Measurements from ENCODE around the gene POLR2C. TPM values are rescaled to one million over a fixed set of nuclear protein-coding genes. Genes with fewer than 3 reads are reported as not detected.

POLR2C gene
- total RNA-seq, 4 donors from 2014 or later = 87.9 to 128 (median 98.1) TPM

- DNase-seq (ENCODE audit: low spot score in 2 of 2) = peak in 1 of 2 donors; percentile 29
- TF ChIP-seq POLR2A (IDR thresholded peaks at IDR 0.05) = no peak
- TF ChIP-seq CTCF (IDR thresholded peaks at IDR 0.05) = no peak
- intact Hi-C loops (cut with DNase I; ENCODE audit: low total_unique reads) = no loop called here
- WGBS, 2 donors = 89 to 96% methylated on average over 1 of the region's 1 CpG
- H3K4me3 ChIP-seq (ENCODE audit: low read depth, poor library complexity, severe bottlenecking) = no peak overlapping the region
Measured at GRCh38 chr16:57471209-57471608, 8.7 kb downstream of the POLR2C start.

- 57 to 60% methylated on average over 9 to 10 of the region's 10 CpGs for WGBS, 2 donors
- DNase-seq (ENCODE audit: low spot score in 2 of 2) = peak in 1 of 2 donors; percentile 49
- TF ChIP-seq POLR2A (IDR thresholded peaks at IDR 0.05) (no peak), CTCF (IDR thresholded peaks at IDR 0.05) (no peak)
- intact Hi-C loops (cut with DNase I; ENCODE audit: low total_unique reads) = no loop called here
- no peak overlapping the region for H3K4me3 ChIP-seq (ENCODE audit: low read depth, poor library complexity, severe bottlenecking)
Measured at GRCh38 chr16:57471852-57472664, 9.6 kb downstream of the POLR2C start.

GRCh38 chr16:57472665-57473060 lies 10.2 kb downstream of the POLR2C start:
- WGBS, 2 donors = 40 to 52% methylated on average over 4 of the region's 4 CpGs
- no peak overlapping the region for H3K4me3 ChIP-seq (ENCODE audit: low read depth, poor library complexity, severe bottlenecking)
- peak in 1 of 2 donors; percentile 81 for DNase-seq (ENCODE audit: low spot score in 2 of 2)
- intact Hi-C loops (cut with DNase I; ENCODE audit: low total_unique reads) = no loop called here
- TF ChIP-seq POLR2A (IDR thresholded peaks at IDR 0.05) = no peak
- TF ChIP-seq CTCF (IDR thresholded peaks at IDR 0.05) = no peak

- TF ChIP-seq CTCF (IDR thresholded peaks at IDR 0.05) (no peak), POLR2A (IDR thresholded peaks at IDR 0.05) (no peak)
- DNase-seq (ENCODE audit: low spot score in 2 of 2) = peak in 1 of 2 donors; percentile 84
- WGBS, 2 donors = 70 to 73% methylated on average over 12 to 14 of the region's 14 CpGs
- intact Hi-C loops (cut with DNase I; ENCODE audit: low total_unique reads) = no loop called here
- H3K4me3 ChIP-seq (ENCODE audit: low read depth, poor library complexity, severe bottlenecking) = no peak overlapping the region
Measured at GRCh38 chr16:57473176-57473840, 10.8 kb downstream of the POLR2C start.

DNA sequence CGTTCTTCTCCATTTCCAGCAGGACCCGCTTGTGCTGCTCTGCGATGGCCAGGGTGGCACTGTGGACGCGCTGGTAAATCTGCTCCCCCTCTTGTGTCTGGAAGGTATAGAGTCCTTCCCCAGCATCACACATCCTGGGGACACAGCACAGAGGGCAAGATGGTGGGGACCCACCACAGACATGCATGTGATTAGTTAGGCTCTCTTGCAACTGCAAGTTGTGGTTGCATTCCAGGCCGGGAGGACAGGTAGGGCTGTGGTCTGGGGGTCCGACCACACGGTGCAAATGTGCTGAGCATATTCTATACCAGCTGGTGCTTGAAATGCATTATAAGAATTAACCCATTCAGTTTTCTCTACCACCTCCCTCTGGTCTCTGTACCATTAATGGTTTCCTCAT lies 11.4 kb downstream of the POLR2C start:
- no peak for DNase-seq (ENCODE audit: low spot score in 2 of 2)
- WGBS, 2 donors = 75 to 83% methylated on average over 8 of the region's 8 CpGs
- no peak overlapping the region for H3K4me3 ChIP-seq (ENCODE audit: low read depth, poor library complexity, severe bottlenecking)
- intact Hi-C loops (cut with DNase I; ENCODE audit: low total_unique reads) = no loop called here
- TF ChIP-seq CTCF (IDR thresholded peaks at IDR 0.05) (no peak), POLR2A (IDR thresholded peaks at IDR 0.05) (no peak)

Data from lower leg skin (tissue), 4 donors.